ENCODE results near the gene PI4K2A.

Gene PI4K2A

GRCh38 chr10:97715259-97715874 is 74.9 kb downstream of the PI4K2A start:
- no peak for DNase-seq (ENCODE audit: low read depth)

GRCh38 chr10:97717627-97718026 is 77.2 kb downstream of the PI4K2A start:
- no peak for DNase-seq (ENCODE audit: low read depth)
- no peak for TF ChIP-seq CTCF (conservative IDR thresholded peaks at IDR 0.05; ENCODE audit: low read length)
- H3K4me3 ChIP-seq (ENCODE audit: low read length), result no peak overlapping the region

More at GRCh38 chr10:97715259-97715874, 74.9 kb downstream of the PI4K2A start:
- H3K4me3 ChIP-seq (ENCODE audit: low read length), result peak overlapping the region; percentile 86
- TF ChIP-seq CTCF (conservative IDR thresholded peaks at IDR 0.05; ENCODE audit: low read length), result no peak

GRCh38 chr10:97718178-97718577 is 77.7 kb downstream of the PI4K2A start:
- no peak for DNase-seq (ENCODE audit: low read depth)
- TF ChIP-seq CTCF (conservative IDR thresholded peaks at IDR 0.05; ENCODE audit: low read length), result no peak
- no peak overlapping the region for H3K4me3 ChIP-seq (ENCODE audit: low read length)

GRCh38 chr10:97718659-97719142 is 78.2 kb downstream of the PI4K2A start:
- no peak for TF ChIP-seq CTCF (conservative IDR thresholded peaks at IDR 0.05; ENCODE audit: low read length)
- no peak overlapping the region for H3K4me3 ChIP-seq (ENCODE audit: low read length)

GRCh38 chr10:97719602-97720001 is 79.1 kb downstream of the PI4K2A start:
- no peak for TF ChIP-seq CTCF (conservative IDR thresholded peaks at IDR 0.05; ENCODE audit: low read length)
- DNase-seq (ENCODE audit: low read depth), result no peak

More at GRCh38 chr10:97718659-97719142, 78.2 kb downstream of the PI4K2A start:
- DNase-seq (ENCODE audit: low read depth), result peak; percentile 62

GRCh38 chr10:97721871-97722780 is 81.7 kb downstream of the PI4K2A start:
- no peak for DNase-seq (ENCODE audit: low read depth)
- no peak for TF ChIP-seq CTCF (conservative IDR thresholded peaks at IDR 0.05; ENCODE audit: low read length)

More at GRCh38 chr10:97719602-97720001, 79.1 kb downstream of the PI4K2A start:
- H3K4me3 ChIP-seq (ENCODE audit: low read length), result no peak overlapping the region

More at GRCh38 chr10:97721871-97722780, 81.7 kb downstream of the PI4K2A start:
- no peak overlapping the region for H3K4me3 ChIP-seq (ENCODE audit: low read length)
